HepG2 (cell line): ENCODE results near the gene SLC20A1.

Source experiments
- BRD4 ChIP-seq: sonication (generic); formaldehyde crosslinking; IDR thresholded peaks from 2 replicates; pipeline ENCODE4 v1.4.0; 2020; ENCODE audit warnings: missing genetic modification reagents
- ELF4 ChIP-seq: sonication (generic); formaldehyde crosslinking; IDR thresholded peaks from 2 replicates; pipeline ENCODE4 v1.5.0; 2020; ENCODE audit warnings: missing genetic modification reagents, mild to moderate bottlenecking, moderate library complexity, borderline replicate concordance
- FOSL1 ChIP-seq: sonication (generic); formaldehyde crosslinking; IDR thresholded peaks from 2 replicates; pipeline ENCODE4 v1.9.0; 2021; ENCODE audit warnings: missing genetic modification reagents, borderline replicate concordance
- POLR2AphosphoS5 ChIP-seq: IDR thresholded peaks from 2 replicates; pipeline ENCODE4 v1.6.1; 2012; ENCODE audit warnings: low read depth, low read length
- RFX5 ChIP-seq: IDR thresholded peaks from 2 replicates; pipeline ENCODE4 v1.6.1; 2011; ENCODE audit warnings: low read depth, low read length, improper control_type of control experiment
- SMC3 ChIP-seq: IDR thresholded peaks from 2 replicates; pipeline ENCODE4 v1.6.1; 2011; ENCODE audit warnings: low read length, improper control_type of control experiment
- TARDBP ChIP-seq: sonication (generic); formaldehyde crosslinking; IDR thresholded peaks from 2 replicates; pipeline ENCODE4 v1.8.0; 2022; ENCODE audit warnings: mild to moderate bottlenecking, missing genetic modification reagents
- TBP ChIP-seq: sonication (generic); formaldehyde crosslinking; IDR thresholded peaks from 2 replicates; pipeline ENCODE4 v1.5.0; 2020; ENCODE audit warnings: missing genetic modification reagents
- ZFX ChIP-seq: sonication (generic); formaldehyde crosslinking; IDR thresholded peaks from 2 replicates; pipeline ENCODE4 v1.4.0; 2020; ENCODE audit warnings: mild to moderate bottlenecking, low read depth, missing genetic modification reagents, moderate library complexity
- TF ChIP-seq, protein P1 (sequence below): IDR thresholded peaks from 2 replicates; pipeline ENCODE4 v1.6.1; 2012; ENCODE audit warnings: inconsistent platforms

DNA sequence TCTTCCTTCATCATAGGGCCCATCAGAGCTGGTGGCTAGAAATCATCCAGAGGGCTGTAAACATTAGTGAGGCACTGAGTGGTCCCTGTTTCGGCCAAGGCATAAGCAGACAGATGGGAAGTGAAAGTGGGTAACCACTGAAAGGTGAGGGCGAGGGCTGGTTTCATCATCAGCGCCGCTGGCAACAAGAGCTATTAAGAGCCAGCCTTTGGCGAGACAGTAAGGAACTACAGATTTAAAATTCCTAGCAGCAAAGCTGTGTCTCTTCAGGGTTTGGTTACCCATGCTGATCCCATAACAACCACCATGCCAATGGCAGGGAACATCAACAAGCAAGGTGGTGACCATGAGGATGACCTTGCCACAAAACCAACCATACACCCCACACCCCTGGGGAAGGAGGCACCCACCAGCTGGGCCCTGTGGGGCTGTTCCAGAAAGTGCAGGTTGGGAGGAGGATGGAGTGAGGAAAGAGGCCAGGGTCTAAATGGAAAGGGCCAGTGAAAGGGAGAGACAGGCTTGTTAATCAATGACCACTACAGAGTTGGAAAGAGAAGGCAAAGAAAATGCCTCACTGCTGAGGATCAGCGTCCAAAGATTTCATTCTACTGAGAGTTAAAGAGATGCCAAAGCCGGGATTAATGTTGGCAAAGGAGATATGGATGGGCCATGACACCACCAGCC, 9.0 kb upstream of the SLC20A1 start:
- TF ChIP-seq POLR2AphosphoS5 (no peak), ELF4 (CRISPR knock-in tag) (no peak), ZFX (CRISPR knock-in tag) (no peak), RFX5 (no peak), SMC3 (no peak), BRD4 (no peak), FOSL1 (no peak), TBP (no peak), TARDBP (CRISPR knock-in tag) (no peak)
- TF ChIP-seq, protein P1, sequence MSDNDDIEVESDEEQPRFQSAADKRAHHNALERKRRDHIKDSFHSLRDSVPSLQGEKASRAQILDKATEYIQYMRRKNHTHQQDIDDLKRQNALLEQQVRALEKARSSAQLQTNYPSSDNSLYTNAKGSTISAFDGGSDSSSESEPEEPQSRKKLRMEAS: no peak
